HG03039 (cell line): ENCODE data around the gene HOXA3.

ENCODE experiments used
- ATAC-seq: cut with Tn5 transposase; IDR thresholded peaks from one replicate; pipeline ENCODE4 v1.9.1; 2021; ENCODE audit warnings: mild to moderate bottlenecking, moderate library complexity; ENCODE audit not compliant: unreplicated experiment

HOXA3 gene

GRCh38 chr7:27106181-27106900, 46.0 kb downstream of the HOXA3 start:
- no peak for ATAC-seq

GRCh38 chr7:27105301-27106031, 46.9 kb downstream of the HOXA3 start:
- no peak for ATAC-seq

DNA sequence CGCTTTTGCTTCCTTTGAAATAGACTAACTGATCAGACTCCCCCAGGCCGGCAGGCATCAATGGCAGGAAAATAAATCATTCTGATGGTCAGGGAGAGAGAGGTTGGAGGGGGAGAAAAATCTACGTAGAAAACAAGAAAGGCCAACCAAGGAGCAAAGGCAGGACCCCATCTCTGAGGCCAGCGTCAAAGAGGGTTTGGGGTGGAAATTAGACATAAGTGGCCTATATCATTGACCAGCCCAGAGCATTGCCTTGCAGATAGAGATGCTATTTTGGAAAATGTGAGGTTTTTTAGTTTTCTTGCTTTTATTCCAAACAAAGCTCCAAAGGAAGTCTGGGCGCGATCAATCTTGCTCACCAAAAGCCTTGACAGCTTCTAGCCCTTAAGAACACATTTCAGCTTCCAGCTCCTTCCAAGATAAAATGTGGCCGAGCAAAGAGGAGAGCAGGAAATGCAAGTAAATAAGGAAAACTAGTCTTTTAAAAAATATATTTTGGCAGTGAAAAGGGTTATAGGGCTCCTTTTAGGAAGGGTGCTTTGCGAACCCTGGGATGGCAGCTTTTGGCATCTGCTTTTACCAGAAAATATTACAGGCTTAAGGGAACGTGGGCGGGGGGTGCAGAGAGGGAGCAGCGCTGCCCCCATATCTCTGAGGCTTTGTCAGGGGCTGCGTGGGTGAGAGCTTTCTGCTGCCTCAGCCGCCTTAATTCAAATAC, 47.9 kb downstream of the HOXA3 start:
- no peak for ATAC-seq

- ATAC-seq, result no peak
Observed at GRCh38 chr7:27103489-27104226, 48.7 kb downstream of the HOXA3 start.

DNA sequence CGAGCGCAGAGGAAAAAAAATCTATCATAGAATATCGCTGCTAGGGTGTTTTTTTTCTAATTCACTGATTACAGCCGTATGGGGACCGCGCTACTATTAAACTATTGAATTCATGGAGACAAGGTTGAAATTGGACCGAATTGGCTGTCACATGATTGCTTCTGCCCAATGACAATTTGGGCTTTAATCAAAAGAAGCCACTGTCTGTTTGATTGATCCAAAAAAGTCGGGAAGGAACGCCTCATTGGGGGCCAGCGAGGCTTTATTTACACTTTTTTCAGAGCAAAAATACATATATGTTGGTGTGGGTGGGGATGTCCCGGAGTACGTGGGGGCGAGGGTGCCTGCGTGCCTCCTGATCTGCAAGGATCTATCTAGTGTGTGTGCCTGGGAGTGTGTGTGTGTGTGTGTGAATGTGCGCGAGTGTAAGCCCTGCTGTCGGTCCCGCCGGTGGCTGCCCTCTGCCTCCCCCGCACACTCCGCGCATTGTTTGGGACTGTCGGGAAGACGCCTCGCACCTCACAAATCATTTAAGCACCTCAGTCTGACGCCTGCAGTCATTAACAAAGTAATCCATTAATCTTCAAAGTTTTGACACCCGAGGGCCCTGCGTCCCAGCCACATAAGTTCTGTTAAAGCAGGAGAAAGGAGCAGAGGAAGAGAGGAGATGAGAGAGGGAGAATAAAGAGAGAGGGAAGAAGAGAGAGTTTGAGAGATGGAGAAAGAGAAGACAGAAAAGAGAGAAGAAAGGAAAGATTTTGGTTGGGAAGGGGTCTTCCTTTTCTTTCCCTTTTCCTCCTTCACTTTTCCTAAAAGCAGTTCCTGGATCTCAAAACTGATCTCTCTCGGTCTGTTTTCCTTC, 49.6 kb downstream of the HOXA3 start, which contains the start of gene HOXA2:
Gene HOXA2 (minus strand): TSS at position 103 of the 862 bp plus-strand sequence. CDS start 183 bp downstream, outside the sequence.
- ATAC-seq, result no peak

- no peak for ATAC-seq
Observed at GRCh38 chr7:27101957-27102580, 50.3 kb downstream of the HOXA3 start.

GRCh38 chr7:27101171-27101956, 51.0 kb downstream of the HOXA3 start:
- no peak for ATAC-seq

DNA sequence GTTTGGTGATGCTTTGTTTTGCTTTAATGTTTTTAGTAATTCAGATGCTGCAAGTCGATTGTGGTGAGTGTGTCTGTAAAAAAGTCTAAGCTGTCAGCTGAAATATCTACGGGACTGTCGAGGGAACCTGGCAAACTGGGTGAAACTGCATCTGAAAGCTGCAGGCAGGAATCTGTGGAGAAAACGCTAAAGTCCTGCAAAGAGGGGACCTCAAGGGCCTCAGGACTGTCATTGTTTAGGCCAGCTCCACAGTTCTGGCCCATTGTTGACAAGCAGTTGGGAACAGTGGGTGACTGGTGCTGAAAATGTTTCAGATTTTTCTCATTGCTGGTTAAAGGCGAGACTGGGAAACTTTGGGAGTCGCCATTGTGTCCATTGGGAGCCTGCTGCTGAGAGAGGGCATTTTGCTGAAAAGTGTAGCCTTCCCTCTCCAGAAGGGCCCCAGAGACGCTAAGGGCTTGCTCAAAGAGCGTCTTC, 51.7 kb downstream of the HOXA3 start:
- no peak for ATAC-seq

DNA sequence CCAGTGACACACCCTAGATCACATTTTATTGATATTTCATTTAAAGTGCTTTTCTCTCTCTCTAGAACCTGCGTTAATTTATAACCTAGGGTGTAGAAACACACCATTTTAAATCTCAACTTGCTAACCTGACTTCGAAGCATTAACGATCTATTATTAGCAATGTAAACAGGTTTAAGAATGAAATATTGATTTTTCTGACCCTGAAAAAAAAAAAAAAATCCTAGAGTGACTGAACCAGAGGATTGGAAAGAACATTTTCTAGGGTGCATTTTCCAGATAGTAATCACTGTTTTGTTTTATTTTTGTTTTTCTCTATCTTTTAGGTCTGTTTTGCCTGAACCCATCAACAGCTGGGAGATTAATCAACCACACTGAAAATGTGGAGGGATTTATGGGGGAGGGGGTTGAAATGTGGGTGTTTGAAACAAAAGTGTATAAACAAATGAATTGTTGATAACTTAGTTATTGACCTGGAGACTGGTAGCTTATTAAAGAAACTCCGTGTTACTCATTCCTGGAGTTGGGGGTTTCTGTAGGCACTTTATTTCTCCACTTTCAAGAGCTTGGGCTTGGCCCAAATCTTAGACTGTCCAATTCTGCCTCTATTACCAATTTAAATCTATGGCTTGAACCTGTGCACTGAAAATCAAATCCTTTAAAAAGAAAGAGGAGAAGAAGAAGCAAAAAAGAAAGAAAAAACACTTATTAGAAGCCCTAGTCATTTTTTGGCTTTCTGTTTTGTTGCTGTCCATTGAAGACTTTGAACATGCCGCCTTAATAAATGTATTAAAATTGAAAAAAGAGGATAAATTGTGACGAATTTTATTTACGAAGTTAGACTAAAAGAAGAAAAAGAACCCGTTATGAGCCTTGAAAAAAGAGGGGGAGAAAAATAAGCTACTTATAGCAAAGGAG, 52.7 kb downstream of the HOXA3 start:
- no peak for ATAC-seq

- ATAC-seq, result no peak
Observed at GRCh38 chr7:27098578-27099451, 53.6 kb downstream of the HOXA3 start.

- ATAC-seq, result no peak
Observed at GRCh38 chr7:27097686-27098577, 54.5 kb downstream of the HOXA3 start.

DNA sequence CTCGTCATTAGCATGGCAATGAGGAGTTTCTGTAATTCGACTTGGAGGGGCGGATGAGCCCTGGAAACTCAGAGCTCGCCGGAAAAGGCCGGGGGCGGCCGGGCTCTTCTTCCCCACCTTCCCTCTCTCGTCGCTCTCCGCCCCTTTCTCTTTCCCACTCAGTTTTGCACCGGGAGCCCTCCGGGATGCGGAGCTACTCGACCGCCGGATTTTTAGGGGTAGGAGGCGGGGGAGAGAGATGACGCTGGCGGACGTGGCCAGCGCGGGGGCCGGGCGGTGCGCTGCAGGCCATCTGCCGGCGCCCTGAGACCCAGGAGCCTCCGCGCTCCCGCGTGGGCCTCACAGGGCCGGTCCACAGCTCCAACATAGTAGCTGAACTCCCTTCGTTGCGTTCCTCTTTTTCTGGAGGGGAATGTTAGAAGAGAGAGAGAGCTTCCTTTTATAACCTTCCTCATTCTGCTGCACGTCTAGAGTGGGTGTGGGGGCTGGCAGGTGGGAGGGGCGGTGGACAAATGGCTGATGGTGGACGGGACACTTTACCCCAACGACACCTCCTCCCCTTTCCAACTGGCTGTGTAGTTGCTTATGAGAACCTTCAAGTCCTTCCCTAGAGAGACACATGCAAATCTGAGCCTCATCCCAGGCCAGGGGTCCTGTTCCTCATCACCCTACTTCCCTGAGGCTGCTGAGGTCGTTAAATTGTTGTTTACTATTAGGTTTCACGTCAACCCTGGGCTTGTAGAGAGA, 55.4 kb downstream of the HOXA3 start:
- ATAC-seq, result no peak

GRCh38 chr7:27095897-27096767, 56.3 kb downstream of the HOXA3 start, which contains the start of gene HOXA1:
Gene HOXA1, minus strand, starts transcription at chr7:27096000. Its CDS starts 88 bp downstream, at chr7:27095912.
- ATAC-seq, result peak; percentile 87
